CD4-positive, alpha-beta T cell treated with Interferon gamma for 1 hour (primary cell): ENCODE results near the gene PHLDB3.
"Not testable (repeated sequence)": the region's sequence is repeated elsewhere in the genome, so short reads cannot be mapped to it uniquely, and the experiment has no call there.

Experiments
- DNase-seq: peaks from one replicate; pipeline ENCODE4 v3.0.0-alpha.2; 2020

The PHLDB3 gene

GRCh38 chr19:43504426-43505185, at the start of gene PHLDB3:
Gene PHLDB3, minus strand, starts transcription at chr19:43504746. Its CDS starts 628 bp downstream, at chr19:43504118.
- DNase-seq = peak; percentile 58

- no peak for DNase-seq
These were observed 49.1 kb upstream of the PHLDB3 start for GRCh38 chr19:43553656-43554055.

GRCh38 chr19:43552616-43553015, 48.1 kb upstream of the PHLDB3 start:
- no peak for DNase-seq

- DNase-seq = no peak
These were observed 47.6 kb upstream of the PHLDB3 start for GRCh38 chr19:43552198-43552450.

- no peak for DNase-seq
These were observed 47.1 kb upstream of the PHLDB3 start for GRCh38 chr19:43551399-43552197.

- no peak for DNase-seq
These were observed 44.2 kb upstream of the PHLDB3 start for GRCh38 chr19:43548706-43549105.

- DNase-seq = not testable (repeated sequence)
These were observed 43.4 kb upstream of the PHLDB3 start for GRCh38 chr19:43547926-43548325.

GRCh38 chr19:43546581-43546980, 42.0 kb upstream of the PHLDB3 start:
- DNase-seq = no peak

GRCh38 chr19:43545981-43546380, 41.4 kb upstream of the PHLDB3 start:
- no peak for DNase-seq

GRCh38 chr19:43545276-43545675, 40.7 kb upstream of the PHLDB3 start:
- DNase-seq = no peak

GRCh38 chr19:43544077-43544476, 39.5 kb upstream of the PHLDB3 start:
- DNase-seq = no peak

- DNase-seq = no peak
These were observed 37.5 kb upstream of the PHLDB3 start for GRCh38 chr19:43541920-43542650.

GRCh38 chr19:43540381-43540780, 35.8 kb upstream of the PHLDB3 start:
- DNase-seq = no peak

- no peak for DNase-seq
These were observed 34.4 kb upstream of the PHLDB3 start for GRCh38 chr19:43538922-43539321.

GRCh38 chr19:43534816-43535761, 30.5 kb upstream of the PHLDB3 start:
- peak; percentile 24 for DNase-seq

- DNase-seq = no peak
These were observed 29.8 kb upstream of the PHLDB3 start for GRCh38 chr19:43534305-43534815.

- DNase-seq = peak; percentile 96
These were observed 29.2 kb upstream of the PHLDB3 start for GRCh38 chr19:43533546-43534304.

GRCh38 chr19:43532962-43533545, 28.5 kb upstream of the PHLDB3 start, which contains the start of gene ZNF575:
Gene ZNF575, plus strand, starts transcription at chr19:43533188. Its CDS starts 1,235 bp downstream, at chr19:43534423.
- peak; percentile 83 for DNase-seq

GRCh38 chr19:43532571-43532961, 28.0 kb upstream of the PHLDB3 start:
- DNase-seq = no peak

- DNase-seq = no peak
These were observed 23.5 kb upstream of the PHLDB3 start for GRCh38 chr19:43527860-43528622.
